Skeletal muscle cell (primary cell): ENCODE data around the gene PRSS38.

Experiments
- DNase-seq: peaks from one replicate; pipeline ENCODE4 v3.0.0-alpha.2; 2010; ENCODE audit warnings: low read depth
- H3K4me3 ChIP-seq: 2 replicates; pipeline ENCODE4 v1.5.1; 2011; ENCODE audit warnings: low read depth, mild to moderate bottlenecking, control low read depth, low read length, moderate library complexity

PRSS38 gene

DNA sequence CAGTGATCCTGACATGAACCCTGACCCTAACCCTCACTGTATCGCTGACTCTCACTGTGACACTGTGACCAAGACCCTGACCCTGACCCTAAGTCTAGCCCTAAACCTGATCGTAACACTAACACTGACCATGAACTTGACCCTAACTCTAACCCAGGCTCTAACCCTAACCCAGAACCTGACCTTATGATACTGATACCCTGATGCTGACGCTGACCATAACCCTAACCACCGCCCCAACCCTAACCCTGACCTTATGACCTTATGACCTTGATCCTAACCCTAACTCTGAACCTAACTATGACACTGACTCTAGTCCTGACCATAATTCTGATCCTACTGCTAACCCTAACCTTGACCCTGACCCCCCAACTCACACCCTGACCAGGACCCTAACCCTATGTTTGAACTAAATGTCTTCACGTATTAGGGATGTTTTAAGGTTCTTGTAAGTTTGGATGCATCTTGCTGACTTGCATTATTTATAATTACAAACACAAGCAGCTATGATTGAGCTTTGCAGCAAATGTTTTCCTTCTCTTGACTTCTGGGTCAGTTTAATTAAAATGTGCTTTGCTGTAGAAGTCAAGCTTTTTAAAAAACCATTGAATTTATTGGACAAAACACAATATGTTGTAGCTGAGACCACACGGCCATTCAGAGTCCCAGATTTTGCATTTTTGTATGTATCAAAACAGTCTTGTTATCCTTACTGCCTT, 23.9 kb upstream of the PRSS38 start:
- H3K4me3 ChIP-seq, result no peak overlapping the region
- DNase-seq, result no peak

DNA sequence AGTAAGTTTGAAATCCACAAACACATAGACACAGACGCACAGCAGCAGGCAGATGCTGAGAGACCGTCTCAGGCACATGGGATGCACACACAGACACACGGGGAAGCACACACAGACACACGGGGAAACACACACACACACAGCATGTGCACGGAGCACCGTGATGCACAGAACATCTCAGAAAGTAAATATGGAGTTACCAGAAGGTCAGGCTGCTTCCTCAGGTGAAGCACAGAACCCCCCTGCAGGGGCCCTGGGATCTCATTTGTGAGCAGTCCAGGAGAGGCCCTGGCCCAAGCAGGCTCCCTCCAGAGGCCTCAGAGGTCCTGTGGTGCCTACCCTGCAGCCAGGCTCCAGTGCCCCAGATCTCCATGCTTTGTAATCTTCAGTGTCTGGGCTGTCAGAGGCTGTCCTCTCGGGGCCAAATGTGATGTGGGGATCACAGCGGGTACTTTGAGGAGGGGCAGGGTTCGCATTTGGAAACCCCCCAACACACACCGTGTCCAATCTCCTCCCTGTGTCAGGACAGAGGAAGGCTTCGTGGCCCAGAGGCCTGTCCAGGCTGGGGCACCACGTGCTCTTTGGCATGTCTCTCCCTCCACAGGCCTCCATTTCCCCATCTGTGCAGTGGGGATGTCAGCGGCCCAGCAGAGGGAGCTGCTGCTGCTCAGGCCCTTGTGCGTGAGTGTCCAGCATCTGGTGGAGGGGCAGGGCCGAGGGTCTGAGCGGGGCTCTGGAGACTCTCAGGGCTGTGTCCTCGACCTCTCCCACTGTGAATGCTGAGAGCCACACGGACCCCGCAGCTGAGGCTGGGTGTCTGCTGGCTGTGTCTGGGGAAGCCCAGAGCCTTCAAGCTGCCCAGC, 23.0 kb upstream of the PRSS38 start:
- H3K4me3 ChIP-seq, result no peak overlapping the region
- DNase-seq, result no peak

DNA sequence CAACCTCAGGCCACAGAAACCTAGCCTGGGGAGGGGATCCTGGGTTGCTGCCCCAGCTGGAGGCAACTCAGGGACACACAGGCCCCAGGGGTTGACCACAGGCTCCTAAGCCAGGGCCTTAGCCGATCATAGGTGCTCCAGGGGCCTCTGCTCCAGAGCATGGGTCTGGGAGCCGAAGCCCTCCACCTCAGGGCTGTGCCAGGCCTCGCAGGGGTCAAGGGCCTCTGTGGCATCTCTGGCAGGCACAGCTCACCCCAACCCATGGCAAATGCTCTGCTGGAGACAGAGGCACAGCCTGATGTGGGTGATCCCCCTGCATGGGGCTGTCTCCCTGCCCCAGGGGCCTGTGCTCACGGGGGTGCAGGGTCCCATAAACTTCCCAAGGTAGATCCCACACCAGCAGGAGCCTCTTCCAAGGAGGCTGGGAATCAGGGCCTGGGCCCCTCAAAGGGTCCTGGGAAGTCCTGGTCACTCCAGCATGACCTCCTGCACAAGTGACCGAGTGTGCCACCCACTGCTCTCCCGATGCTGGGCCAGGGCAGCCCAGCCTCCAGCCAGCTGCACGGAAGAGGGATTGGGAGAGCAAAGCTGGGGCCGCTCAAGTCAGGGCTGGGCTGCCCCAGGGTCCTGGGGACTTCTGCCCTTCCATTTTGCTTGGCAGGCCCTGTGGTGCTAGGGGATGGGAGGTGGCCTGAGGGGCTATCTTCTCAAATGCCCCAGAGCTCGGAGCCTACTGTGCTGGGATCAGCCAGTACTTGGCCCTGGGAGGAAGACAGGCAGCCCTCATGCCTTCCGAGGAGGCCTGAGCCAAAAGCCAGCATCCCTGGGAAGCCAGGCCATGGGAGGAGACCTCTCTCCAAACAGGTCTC, 22.2 kb upstream of the PRSS38 start:
- DNase-seq, result no peak
- H3K4me3 ChIP-seq, result no peak overlapping the region

DNA sequence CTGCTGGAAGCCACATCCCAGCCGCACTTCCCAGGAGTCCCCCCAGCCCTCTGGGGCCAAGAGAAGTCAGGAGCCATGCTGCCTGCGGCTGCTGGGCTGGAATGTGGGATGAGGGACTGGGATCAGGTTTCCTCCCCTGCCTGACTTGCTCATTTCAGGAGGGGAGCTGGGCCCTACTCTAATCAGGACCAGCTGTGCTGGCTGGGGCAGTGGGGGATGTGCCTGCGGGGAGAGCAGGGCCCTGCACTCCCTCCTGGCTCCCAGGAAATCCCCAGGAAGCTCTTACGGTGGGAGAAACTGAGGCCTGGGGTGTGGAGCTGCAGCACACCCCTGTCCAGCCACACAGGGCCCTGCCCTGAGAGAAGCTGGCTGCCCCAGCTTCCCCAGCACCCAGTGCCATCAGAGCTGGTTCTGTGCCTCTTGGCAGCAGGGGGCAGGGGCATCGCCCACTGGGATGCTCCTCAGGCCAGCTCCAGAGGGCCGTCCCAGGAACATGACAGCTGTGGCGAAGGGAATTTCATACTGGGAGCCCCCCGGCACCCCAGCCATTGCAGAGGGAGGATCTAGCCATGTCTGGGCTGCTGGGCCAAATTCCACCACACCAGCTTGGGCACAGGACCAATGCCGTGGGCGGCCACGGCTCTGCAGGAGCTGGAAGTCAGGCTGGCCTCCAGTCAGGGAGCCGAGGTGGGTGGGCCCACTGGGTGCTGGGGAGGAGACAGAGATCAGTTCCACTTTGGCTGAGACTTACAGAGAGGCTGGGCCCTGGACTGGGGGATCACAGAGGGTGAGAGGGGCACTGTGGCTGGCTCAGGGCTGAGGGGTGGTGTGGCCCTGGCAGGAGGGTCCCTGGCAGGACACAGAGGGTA, 21.3 kb upstream of the PRSS38 start:
- H3K4me3 ChIP-seq, result no peak overlapping the region
- DNase-seq, result peak; percentile 68

DNA sequence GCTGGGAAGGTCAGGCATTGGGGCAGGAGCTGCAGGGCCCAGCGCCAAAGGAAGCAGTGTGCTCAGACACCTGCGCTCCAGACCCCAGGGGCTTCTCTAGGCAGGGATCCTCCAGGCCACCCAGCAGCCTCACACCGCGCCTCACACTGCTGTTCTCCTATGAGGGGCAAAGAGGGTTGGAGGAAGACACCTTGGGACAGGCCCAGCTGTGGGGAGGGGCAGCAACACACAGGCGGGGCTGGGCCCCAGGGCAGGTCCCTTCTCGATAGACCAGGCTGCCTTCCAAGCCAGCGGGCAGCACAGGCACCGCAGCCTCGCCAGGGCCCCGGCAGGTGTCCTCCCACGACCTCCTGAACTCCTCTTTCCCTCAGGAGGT, 20.7 kb upstream of the PRSS38 start:
- no peak overlapping the region for H3K4me3 ChIP-seq
- no peak for DNase-seq

DNA sequence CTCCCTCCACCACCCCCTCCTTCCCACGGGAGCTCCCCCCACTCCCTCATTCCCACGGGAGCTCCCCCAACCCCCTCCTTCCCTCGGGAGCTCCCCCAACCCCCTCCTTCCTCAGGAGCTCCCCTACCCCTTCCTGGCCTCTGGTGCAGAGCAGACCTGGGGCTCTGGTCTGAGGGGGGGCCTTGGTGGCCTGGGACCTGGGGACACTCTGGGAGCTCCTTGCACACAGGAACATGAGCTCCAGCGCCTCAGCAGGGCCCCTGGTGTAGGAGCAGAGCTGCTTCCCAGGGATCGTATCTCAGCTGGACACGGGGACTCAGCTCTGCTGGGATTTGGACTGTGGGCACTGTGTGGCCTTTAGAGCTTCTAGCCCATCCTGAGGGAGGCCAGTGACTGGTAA, 19.7 kb upstream of the PRSS38 start:
- H3K4me3 ChIP-seq, result no peak overlapping the region
- no peak for DNase-seq

DNA sequence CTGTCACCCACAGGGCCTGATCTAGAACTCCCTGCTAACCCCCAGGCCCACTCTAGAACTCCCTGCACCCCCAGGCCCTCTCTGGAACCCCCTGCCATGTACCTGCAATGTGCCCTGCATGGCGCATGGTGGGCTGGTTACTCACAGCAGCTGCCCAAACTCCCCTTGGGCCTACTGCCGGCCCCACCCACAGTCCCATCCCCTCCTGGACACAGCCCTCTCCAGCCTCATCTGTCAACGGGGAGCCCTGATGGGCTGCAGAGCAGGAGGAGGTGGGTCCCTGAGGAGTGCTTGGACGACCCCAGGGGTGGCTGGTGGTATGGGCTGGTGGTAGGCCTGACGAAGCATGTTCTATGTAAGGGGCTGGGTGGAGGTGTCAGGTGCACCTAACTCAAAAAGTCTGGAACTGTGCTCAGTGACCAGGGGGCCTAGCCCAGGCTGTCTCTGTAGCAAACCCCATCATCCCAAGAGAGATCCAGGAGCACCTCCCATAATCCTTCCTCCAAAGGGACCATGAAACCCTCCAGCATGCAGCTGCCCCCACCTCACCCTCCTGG, 19.0 kb upstream of the PRSS38 start:
- no peak overlapping the region for H3K4me3 ChIP-seq
- DNase-seq, result no peak

DNA sequence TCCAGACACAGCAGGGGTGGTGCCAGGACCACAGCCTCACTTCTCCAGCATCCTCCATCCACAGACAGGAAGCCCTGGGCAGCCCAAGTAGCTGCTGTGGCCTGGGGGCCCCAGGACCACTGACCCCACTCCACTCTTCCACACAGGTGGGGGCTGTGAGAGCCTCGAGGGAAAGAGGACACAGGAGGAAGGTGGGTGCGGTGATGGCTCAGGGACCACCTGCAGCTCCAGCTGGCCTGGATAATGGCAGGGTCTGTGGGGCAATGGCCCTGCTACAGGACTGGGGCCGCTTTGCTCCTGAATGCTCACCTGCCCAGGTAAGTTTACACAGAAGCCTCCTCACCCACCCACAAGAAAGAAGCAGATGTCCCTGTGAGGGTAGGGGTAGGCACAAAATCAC, 18.3 kb upstream of the PRSS38 start:
- no peak for DNase-seq
- H3K4me3 ChIP-seq, result no peak overlapping the region

DNA sequence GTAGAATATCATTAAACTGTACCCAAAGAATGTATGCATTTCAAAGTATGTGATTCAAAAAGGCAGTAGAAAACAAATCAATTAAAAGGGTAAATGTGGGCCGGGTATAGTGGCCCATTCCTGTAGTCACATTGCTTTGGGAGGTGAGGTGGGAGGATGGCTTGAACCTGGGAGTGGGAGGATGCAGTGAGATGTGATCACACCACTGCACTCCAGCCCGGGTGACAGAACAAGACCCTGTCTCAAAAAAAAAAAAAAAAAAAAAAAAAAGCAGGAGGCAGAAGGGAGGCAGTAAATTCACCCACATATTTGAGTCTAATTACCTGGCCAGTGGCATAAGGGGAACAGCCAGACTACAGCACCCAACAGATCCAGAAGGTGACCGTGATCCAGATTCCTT, 17.9 kb upstream of the PRSS38 start:
- DNase-seq, result no peak
- no peak overlapping the region for H3K4me3 ChIP-seq

DNA sequence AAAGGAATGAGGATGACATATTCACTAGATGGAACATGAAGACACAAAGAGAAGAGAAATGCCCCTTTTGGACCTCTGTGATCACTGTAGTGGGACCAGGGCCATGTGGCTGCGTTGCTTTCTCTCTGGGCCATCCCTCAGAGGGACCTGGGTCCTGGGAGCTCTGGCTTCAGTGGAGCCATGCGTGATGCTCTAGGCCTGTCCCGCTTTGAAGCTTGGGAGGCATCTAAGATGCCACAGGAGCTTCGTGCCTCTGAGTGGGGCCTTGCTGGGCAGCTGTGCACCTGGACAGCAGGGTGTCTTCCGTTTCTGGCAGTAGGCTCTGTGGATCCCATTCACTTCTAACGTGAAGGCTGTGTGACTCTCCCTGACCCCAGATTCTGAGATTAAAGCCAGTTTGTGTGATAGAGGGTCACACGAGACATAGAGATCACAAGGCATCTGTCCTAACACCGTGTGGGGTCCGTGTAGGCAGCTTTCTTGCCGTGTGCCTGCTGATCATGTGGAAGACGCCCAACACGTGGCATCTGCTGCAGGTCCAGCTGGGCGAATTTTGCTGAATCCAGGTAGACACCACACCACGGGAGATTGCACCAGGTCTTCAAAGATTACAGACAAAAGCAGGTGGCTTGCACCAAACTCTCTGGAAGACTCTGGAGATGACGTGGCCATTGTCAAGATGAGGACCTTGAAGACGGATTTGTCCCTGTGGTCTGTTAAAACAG, 17.2 kb upstream of the PRSS38 start:
- DNase-seq, result no peak
- H3K4me3 ChIP-seq, result no peak overlapping the region

DNA sequence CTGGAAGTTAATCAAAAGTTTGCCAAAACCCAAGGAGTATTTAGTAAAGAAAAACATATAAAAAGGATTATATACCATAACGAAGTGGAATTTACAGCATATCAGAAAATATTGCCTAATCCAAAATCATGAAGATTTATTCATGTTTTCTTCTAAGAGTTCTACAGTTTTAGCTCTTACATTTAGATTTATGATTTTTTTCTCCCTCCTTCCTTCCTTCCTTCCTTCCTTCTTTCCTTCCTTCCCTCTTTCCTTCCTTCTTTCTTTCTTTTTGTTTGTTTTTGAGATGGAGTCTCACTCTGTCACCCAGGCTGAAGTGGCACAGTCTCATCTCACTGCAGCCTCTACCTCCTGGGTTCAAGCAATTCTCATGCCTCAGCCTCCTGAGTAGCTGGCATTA, 15.7 kb upstream of the PRSS38 start:
- H3K4me3 ChIP-seq, result no peak overlapping the region
- no peak for DNase-seq

DNA sequence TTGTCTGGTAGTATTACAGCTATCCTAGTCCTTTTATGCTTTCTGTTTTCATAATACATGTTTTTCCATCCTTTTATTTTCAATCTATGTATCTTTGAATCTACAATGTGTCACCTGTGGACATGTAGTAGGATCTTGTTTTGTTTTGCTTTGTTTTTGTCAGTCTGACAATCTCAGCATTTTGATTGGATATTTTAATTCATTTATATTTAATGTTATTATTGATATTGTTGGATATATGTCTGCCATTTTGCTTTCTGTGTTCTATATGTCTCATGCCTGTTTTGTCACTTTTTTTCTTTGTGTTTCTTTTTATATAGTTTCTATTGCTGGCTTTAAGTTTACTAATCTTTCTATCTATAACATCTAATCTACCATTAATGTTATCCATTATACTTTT, 11.5 kb upstream of the PRSS38 start:
- no peak for DNase-seq
- H3K4me3 ChIP-seq, result no peak overlapping the region

DNA sequence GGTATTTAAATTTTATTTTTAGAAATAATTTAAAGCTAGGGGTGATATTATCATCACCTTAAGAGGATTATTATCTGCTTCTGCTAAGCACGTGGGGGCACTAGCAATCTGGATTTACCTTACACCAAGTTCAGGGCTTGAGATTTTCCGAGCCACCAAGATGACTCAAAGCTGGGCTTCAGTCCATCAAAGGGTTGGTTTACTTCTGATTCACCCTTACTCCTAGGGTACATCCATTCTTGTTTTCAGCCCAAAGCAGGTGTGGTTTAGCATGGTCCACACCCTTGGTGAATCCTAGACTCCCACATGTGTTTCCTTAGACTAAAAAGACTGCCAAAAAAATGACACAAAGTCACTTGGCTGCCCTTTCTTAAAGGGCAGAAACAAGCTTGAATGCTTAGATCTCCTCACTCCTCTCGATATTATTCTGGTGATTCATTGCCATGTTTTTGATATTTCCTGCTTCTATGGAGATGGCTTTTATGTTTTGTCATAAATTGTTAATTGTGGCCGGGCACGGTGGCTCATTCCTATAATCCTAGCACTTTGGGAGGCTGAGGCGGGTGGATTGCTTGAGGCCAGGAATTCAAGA, 9.8 kb upstream of the PRSS38 start:
- H3K4me3 ChIP-seq, result no peak overlapping the region
- DNase-seq, result peak; percentile 85

DNA sequence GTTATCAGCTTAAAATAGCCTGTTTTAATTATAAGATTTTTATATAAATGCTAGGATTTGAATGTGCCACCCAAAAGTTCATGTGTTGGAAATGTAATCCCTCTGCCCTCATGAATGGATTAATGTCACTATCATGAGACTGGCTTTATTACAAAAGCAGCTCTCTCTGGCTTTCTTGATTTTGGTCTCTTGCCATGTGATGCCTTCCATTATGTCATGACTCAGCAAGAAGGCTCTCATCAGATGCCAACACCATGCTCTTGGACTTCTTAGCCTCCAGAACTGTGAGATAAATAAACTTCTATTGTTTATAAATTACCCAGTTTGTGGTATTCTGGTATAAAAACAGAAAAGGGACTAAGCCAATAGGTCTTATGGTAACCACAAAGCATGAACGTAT, 6.9 kb upstream of the PRSS38 start:
- no peak overlapping the region for H3K4me3 ChIP-seq
- DNase-seq, result no peak

DNA sequence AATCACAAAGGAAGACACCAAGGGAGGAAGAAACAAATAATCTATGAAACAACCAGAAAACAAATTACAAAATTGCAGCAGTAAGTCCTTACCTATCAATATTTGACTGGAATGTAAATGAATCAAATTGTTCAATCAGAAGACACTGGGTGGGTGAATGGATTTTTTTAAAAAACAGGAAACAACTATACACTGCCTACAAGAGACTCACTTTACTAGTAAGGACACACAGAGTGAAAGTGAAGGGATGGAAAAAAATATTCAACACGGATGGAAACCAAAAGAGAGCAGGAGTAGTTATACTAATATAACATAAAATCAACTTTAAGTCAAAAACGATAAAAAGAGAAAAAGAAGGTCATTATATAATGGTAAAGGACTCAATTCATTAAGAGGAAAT, 6.4 kb upstream of the PRSS38 start:
- H3K4me3 ChIP-seq, result no peak overlapping the region
- DNase-seq, result no peak

DNA sequence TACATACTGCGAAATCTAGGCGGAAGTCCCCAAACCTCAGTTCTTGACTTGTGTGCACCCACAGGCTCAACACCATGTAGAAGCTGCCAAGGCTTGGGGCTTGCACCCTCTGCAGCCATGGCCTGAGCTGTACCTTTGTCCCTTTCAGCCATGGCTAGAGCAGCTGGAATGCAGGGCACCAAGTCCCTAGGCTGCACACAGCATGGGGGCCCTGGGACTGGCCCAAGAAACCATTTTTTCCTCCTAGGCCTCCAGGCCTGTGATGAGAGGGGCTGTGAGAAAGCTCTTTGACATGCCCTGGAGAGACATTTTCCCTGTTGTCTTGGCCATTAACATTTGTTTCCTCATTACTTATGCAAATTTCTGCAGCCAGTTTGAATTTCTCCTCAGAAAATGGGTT, 1.5 kb upstream of the PRSS38 start:
- no peak overlapping the region for H3K4me3 ChIP-seq
- no peak for DNase-seq

DNA sequence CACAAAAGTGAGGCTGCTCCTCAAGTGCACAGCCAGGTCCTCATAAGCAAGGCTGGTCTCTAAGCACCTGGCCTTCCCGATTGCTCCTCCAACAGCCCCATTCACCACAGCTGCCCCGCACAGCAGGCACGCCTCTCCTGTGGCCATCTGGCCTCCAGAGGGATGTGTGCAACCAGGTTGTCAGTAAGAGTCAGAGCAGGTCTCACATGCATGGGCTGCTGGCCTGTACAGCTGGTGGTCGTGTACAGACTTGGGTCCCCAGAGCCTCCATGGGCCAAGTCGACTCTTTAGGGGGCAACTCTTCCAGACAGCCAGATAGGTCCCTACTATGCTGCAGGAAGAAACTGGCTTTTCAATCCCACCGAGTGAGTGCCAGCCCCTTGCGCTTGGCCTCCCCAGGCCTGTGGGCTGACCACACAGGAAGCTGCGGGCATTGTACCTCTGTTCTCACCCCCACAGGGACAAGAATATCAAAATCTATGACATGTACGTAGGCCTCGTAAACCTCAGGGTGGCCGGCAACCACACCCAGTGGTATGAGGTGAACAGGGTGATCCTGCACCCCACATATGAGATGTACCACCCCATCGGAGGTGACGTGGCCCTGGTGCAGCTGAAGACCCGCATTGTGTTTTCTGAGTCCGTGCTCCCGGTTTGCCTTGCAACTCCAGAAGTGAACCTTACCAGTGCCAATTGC, 1.4 kb downstream of the PRSS38 start:
- H3K4me3 ChIP-seq, result no peak overlapping the region
- DNase-seq, result no peak
